SK-N-SH (cell line): ENCODE results near the gene ATP11A. TPM values are rescaled to one million over a fixed set of nuclear protein-coding genes. Genes with fewer than 3 reads are reported as not detected.

Source experiments
- CTCF ChIA-PET: fragments of 300-600, 350-600 bp; formaldehyde crosslinking; extraction: SDS; loops from one replicate; lab custom pipeline; 2021; lab: Yijun Ruan, JAX
- POLR2A ChIA-PET: fragments of 350-600 bp; sonication (Branson Sonifier 250); formaldehyde crosslinking; extraction: SDS; loops from one replicate; lab custom pipeline; 2020; ENCODE audit warnings: antibody characterized with exemption, inconsistent platforms; lab: Yijun Ruan, JAX
- DNase-seq: peaks from one replicate; pipeline ENCODE4 v3.0.0; 2012
- H2AFZ ChIP-seq: fragments of 200-600 bp; sonication (generic); 2 replicates; pipeline ENCODE4 v1.8.1; 2016; ENCODE audit warnings: antibody characterized with exemption, mild to moderate bottlenecking, low read depth
- H3F3A ChIP-seq: fragments of 200-600 bp; sonication (generic); replicated peaks from 2 replicates; pipeline ENCODE3; 2016; ENCODE audit warnings: antibody characterized with exemption, mild to moderate bottlenecking; ENCODE audit not compliant: insufficient read depth
- H3K27ac ChIP-seq, 2 experiments: fragments of 200-500 bp in 1 of 2; fragments of 200-600 bp in 1 of 2; sonication (Bioruptor generic) in 1 of 2; sonication (generic), shearing (Covaris generic) in 1 of 2; 2 replicates each; pipeline versions ENCODE4 v1.5.1 to v1.6.1; 2014 to 2016; ENCODE audit warnings: low read depth in 2 of 2, inconsistent platforms in 1 of 2, low read length in 1 of 2, mild to moderate bottlenecking in 1 of 2, mixed read lengths in 1 of 2
- H3K27me3 ChIP-seq: fragments of 200-600 bp; sonication (generic), shearing (Covaris generic); 2 replicates; pipeline ENCODE4 v1.6.1; 2016; ENCODE audit warnings: mixed run types; ENCODE audit not compliant: insufficient read depth
- H3K36me3 ChIP-seq, 2 experiments: fragments of 200-500 bp in 1 of 2; fragments of 200-600 bp in 1 of 2; sonication (Bioruptor generic) in 1 of 2; sonication (generic) in 1 of 2; replicated peaks in 1 of 2; 2 replicates each; pipeline versions ENCODE3 to v1.5.1; 2014 to 2016; ENCODE audit warnings: low read length in 1 of 2, mild to moderate bottlenecking in 1 of 2; ENCODE audit not compliant: insufficient read depth in 2 of 2, control insufficient read depth in 1 of 2
- H3K4me1 ChIP-seq, 2 experiments: fragments of 200-500 bp in 1 of 2; fragments of 200-600 bp in 1 of 2; sonication (Bioruptor generic) in 1 of 2; sonication (generic), shearing (Covaris generic) in 1 of 2; 2 replicates each; pipeline versions ENCODE4 v1.5.1 to v1.6.1; 2014 to 2016; ENCODE audit warnings: low read depth in 1 of 2, low read length in 1 of 2, mixed run types in 1 of 2; ENCODE audit not compliant: insufficient read depth in 2 of 2, control insufficient read depth in 1 of 2
- H3K4me2 ChIP-seq: fragments of 200-600 bp; sonication (generic), shearing (Covaris generic); 2 replicates; pipeline ENCODE4 v1.6.1; 2017; ENCODE audit warnings: mixed run types
- H3K4me3 ChIP-seq, 2 experiments: fragments of 200-500 bp in 1 of 2; fragments of 200-600 bp in 1 of 2; sonication (Bioruptor generic) in 1 of 2; sonication (generic), shearing (Covaris generic) in 1 of 2; 2 replicates each; pipeline versions ENCODE4 v1.5.1 to v1.8.1; 2014 to 2016; ENCODE audit warnings: low read depth in 2 of 2, inconsistent platforms in 1 of 2, low read length in 1 of 2, mild to moderate bottlenecking in 1 of 2, mixed read lengths in 1 of 2, moderate library complexity in 1 of 2
- H3K79me2 ChIP-seq: fragments of 200-600 bp; sonication (generic); 2 replicates; pipeline ENCODE4 v1.8.1; 2017; ENCODE audit warnings: mild to moderate bottlenecking; ENCODE audit not compliant: insufficient read depth
- H3K9ac ChIP-seq: fragments of 200-600 bp; sonication (generic); 2 replicates; pipeline ENCODE4 v1.6.1; 2017; ENCODE audit warnings: mixed run types
- H3K9me2 ChIP-seq: fragments of 200-600 bp; sonication (generic); 2 replicates; pipeline ENCODE4 v1.6.1; 2017; ENCODE audit warnings: mixed run types
- H3K9me3 ChIP-seq: fragments of 200-600 bp; sonication (generic); 2 replicates; pipeline ENCODE4 v1.6.1; 2017; ENCODE audit warnings: mixed run types, mild to moderate bottlenecking, moderate library complexity
- H4K20me1 ChIP-seq: fragments of 200-600 bp; sonication (generic); 2 replicates; pipeline ENCODE4 v1.6.1; 2017; ENCODE audit warnings: mild to moderate bottlenecking, mixed run types; ENCODE audit not compliant: insufficient read depth
- CTCF ChIP-seq: fragments of 200-600 bp; sonication (generic); IDR thresholded peaks from 2 replicates; pipeline ENCODE4 v1.6.1; 2017; ENCODE audit warnings: antibody characterized with exemption, mild to moderate bottlenecking, moderate library complexity
- GATA2 ChIP-seq: sonication (generic); formaldehyde crosslinking; IDR thresholded peaks from 2 replicates; pipeline ENCODE4 v1.5.0; 2020; ENCODE audit warnings: mild to moderate bottlenecking, missing genetic modification reagents
- MAX ChIP-seq: IDR thresholded peaks from 2 replicates; pipeline ENCODE4 v1.4.0; 2012; ENCODE audit warnings: low read depth
- NFIC ChIP-seq: IDR thresholded peaks from 2 replicates; pipeline ENCODE4 v1.4.0; 2012; ENCODE audit warnings: borderline replicate concordance
- NRF1 ChIP-seq: IDR thresholded peaks from 2 replicates; pipeline ENCODE4 v1.6.1; 2012; ENCODE audit warnings: low read depth, mild to moderate bottlenecking, low read length
- PBX3 ChIP-seq: IDR thresholded peaks from 2 replicates; pipeline ENCODE4; 2012
- RAD21 ChIP-seq: IDR thresholded peaks from 2 replicates; pipeline ENCODE4 v1.6.1; 2012; ENCODE audit warnings: mild to moderate bottlenecking, low read length
- REST ChIP-seq: IDR thresholded peaks from 2 replicates; pipeline ENCODE4 v1.6.1; 2012; ENCODE audit warnings: mild to moderate bottlenecking, low read depth, low read length, moderate library complexity
- TAF1 ChIP-seq: IDR thresholded peaks from 2 replicates; pipeline ENCODE4 v1.6.1; 2012; ENCODE audit warnings: low read depth, mild to moderate bottlenecking, low read length, moderate library complexity, borderline replicate concordance
- USF1 ChIP-seq: IDR thresholded peaks from 2 replicates; pipeline ENCODE4 v1.4.0; 2012; ENCODE audit warnings: low read depth, borderline replicate concordance
- WGBS: methylation state at CpG from one replicate; pipeline ENCODE4 v1.1.6; 2017; ENCODE audit warnings: low lambda C conversion rate; 5-methylcytosine and 5-hydroxymethylcytosine counted together
- polyA plus RNA-seq, 3 experiments: library from polyadenylated mRNA; depleted of rRNA; stranded (reverse); fragments of >200 nt; gene quantifications; 2 replicates each; pipeline ENCODE4 v1.2.3, GENCODE V29; 2012

Gene ATP11A
- polyA plus RNA-seq, 1 of the 3 experiments (the other 2 are of a cell fraction), result 4.1 TPM

GRCh38 chr13:112838038-112838841 lies 148.4 kb downstream of the ATP11A start:
- POLR2A ChIA-PET, result no interaction called here

More at GRCh38 chr13:112838038-112838841, 148.4 kb downstream of the ATP11A start:
- CTCF ChIA-PET, result interaction anchor here (0.6 to 1.1 kb wide), 2 partner anchors 47 to 81 kb away, joined by 3 read pairs; no protein-coding TSS in a partner anchor
- DNase-seq, result no peak
- peaks cover 0 to 40% of the 10 kb centered on the region in 2 experiments for H3K36me3 ChIP-seq
- H3K4me3 ChIP-seq, result no peak overlapping the region
- no peaks in the 10 kb centered on the region for H3K9me3 ChIP-seq
- peaks cover 0 to 7% of the 10 kb centered on the region in 2 experiments; a peak in 1 of 4 replicates for H3K4me1 ChIP-seq
- H2AFZ ChIP-seq, result no peak overlapping the region
- H4K20me1 ChIP-seq, result no peaks in the 10 kb centered on the region
- no peaks in the 10 kb centered on the region for H3K9me2 ChIP-seq
- no peak overlapping the region for H3K4me2 ChIP-seq
- H3K79me2 ChIP-seq, result no peaks in the 10 kb centered on the region
- TF ChIP-seq CTCF, result no peak
- no peak for TF ChIP-seq USF1
- no peak for TF ChIP-seq NRF1
- no peak for TF ChIP-seq NFIC
- TF ChIP-seq PBX3, result no peak
- TF ChIP-seq TAF1, result no peak
- no peak for TF ChIP-seq REST
- TF ChIP-seq MAX, result no peak
- no peak for TF ChIP-seq RAD21
- TF ChIP-seq GATA2 (CRISPR knock-in tag), result no peak
- 89% methylated on average over 25 of the region's 35 CpGs for WGBS
- H3F3A ChIP-seq, result no peaks in the 10 kb centered on the region
- no peaks in the 10 kb centered on the region for H3K27me3 ChIP-seq
- no peak overlapping the region for H3K9ac ChIP-seq
- H3K27ac ChIP-seq, result no peak overlapping the region
